Type B pancreatic cell (in vitro differentiated cells): ENCODE results near the gene ZNG1A. TPM values are rescaled to one million over a fixed set of nuclear protein-coding genes. Genes with fewer than 3 reads are reported as not detected.
"Not testable (repeated sequence)": the region's sequence is repeated elsewhere in the genome, so short reads cannot be mapped to it uniquely, and the experiment has no call there.

Experiments
- DNase-seq: peaks from one replicate; pipeline ENCODE4 v3.0.0; 2021; ENCODE audit warnings: mixed read lengths; ENCODE audit not compliant: unreplicated experiment; ENCODE audit errors: extremely low spot score
- H3K27ac Mint-ChIP-seq: 2 replicates; pipeline ENCODE4 v1.8.0; 2021; ENCODE audit warnings: mild to moderate bottlenecking, mixed read lengths
- H3K27me3 Mint-ChIP-seq: 2 replicates; pipeline ENCODE4 v1.8.0; 2021; ENCODE audit warnings: mixed read lengths
- H3K36me3 Mint-ChIP-seq: 2 replicates; pipeline ENCODE4 v1.8.0; 2021; ENCODE audit warnings: mixed read lengths
- H3K4me1 Mint-ChIP-seq: one replicate; pipeline ENCODE4 v1.8.0; 2021; ENCODE audit warnings: mixed read lengths; ENCODE audit not compliant: unreplicated experiment
- H3K4me3 Mint-ChIP-seq: 2 replicates; pipeline ENCODE4 v1.8.0; 2021; ENCODE audit warnings: mild to moderate bottlenecking, mixed read lengths
- H3K9me3 Mint-ChIP-seq: 2 replicates; pipeline ENCODE4 v1.8.0; 2021; ENCODE audit warnings: mixed read lengths
- total RNA-seq: library from RNA; stranded (reverse); gene quantifications from 2 replicates; pipeline ENCODE4 v1.2.1, GENCODE V29; 2021; ENCODE audit warnings: low replicate concordance

Gene ZNG1A
- total RNA-seq, 1 donor from 2014 or later = 29.2 TPM

DNA sequence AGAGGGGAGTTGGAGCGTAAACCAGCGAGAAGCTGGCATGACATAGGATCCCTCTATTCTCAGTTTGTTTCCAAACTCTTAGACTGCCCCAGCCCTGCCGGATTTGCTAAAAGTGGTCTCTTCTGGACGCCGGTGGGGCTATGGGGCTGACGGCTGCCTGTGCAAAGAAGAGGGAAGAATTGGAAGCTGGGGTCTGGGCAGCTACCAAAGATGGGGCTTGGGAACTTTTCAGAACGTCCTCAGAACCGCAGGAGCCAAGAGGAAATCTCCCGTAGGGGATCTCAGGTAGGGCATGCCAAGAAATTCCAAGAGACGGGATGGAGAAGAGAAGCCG lies 63.8 kb downstream of the ZNG1A start:
- not testable (repeated sequence) for H3K9me3 Mint-ChIP-seq, H3K4me1 Mint-ChIP-seq, DNase-seq, H3K36me3 Mint-ChIP-seq
- Mint-ChIP-seq H3K27ac (peak overlapping the region; percentile 20), H3K27me3 (peaks cover 60% of the 10 kb centered on the region), H3K4me3 (peak overlapping the region; percentile 75)

DNA sequence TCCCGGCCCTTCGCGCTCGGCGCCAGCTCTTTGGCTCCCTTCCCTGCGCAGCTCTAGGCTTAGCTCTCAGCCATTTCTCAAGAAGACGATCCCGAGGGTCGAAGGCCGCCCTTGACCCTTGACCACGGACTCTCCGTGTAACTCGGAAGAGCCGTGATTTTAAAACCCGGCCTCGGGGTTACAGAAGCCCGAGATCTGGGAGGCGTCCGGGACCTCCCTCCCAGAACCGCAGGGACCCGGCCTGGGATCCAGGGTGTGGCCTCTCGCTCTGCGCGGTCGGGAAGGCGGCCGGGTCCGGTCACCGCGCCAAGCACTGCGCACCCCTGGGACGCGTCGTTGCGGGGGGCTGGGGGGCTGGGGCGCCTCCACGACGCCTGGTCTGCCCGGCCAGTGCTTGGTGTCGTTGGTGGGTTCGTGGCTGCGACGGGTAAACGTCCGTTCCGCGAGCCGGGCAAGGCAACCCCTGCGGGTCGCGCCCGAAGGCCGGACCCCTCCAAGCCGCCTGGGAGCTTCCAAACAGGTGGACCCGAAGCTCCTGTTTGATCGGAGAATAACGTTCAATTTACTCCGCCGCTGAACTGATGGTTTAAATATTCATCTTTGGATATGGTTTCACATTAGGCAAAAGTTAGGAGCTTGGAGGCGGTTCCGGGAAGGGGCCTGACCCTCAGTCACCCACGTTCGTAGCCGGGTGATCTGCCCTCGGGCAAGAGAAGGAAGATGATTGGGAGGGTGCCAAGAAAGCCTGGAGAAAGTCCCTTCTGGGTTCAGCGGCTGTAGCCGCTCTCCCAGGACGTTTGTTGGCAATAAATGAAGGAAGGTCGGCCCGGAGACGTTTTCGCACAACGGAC lies 64.4 kb downstream of the ZNG1A start:
- H3K27ac Mint-ChIP-seq = peak overlapping the region; percentile 20
- H3K4me1 Mint-ChIP-seq, H3K9me3 Mint-ChIP-seq, DNase-seq, H3K36me3 Mint-ChIP-seq: not testable (repeated sequence)
- peak overlapping the region; percentile 77 for H3K4me3 Mint-ChIP-seq
- H3K27me3 Mint-ChIP-seq = peaks cover 65% of the 10 kb centered on the region

DNA sequence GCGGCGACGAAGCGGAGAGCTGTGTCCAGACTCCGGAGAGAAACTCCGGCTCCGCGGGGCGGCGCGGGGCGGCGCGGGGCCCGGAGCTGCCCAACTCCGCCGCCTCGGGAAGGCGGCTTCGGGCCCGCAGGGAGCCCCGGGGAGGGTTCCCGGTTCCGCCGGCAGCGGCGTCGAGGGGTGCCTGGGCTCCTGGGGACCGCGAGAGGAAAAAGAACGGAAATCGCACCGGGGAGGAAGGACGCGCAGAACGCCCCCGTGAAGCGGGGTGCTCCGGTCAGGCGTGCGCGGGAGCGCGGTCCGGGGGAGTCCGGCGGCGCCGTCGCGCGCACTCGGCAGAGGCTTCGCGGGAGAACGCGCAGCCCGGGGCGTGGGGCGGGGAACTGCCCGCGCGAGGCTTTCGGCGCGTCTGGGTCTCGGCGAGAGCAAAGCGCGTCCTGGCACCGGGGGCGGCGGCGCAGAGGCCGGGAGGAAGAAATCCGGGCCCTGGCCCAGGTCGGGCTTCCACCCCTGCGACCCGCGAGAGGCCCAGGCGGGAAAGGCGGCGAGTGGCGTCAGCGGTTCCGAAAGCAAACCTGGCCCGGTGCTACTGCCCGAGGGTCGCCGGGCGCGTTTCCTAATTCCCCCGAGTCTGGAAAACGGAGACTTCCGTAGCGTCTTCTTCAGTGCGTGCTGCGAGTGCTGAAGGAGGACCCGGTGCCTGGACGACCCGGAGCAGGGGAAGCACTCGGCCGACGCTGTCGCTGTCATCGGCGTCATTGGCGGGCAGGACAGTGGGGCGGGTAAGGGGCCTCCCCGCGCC lies 65.2 kb downstream of the ZNG1A start:
- H3K27ac Mint-ChIP-seq, H3K4me1 Mint-ChIP-seq, DNase-seq, H3K36me3 Mint-ChIP-seq, H3K9me3 Mint-ChIP-seq: not testable (repeated sequence)
- H3K4me3 Mint-ChIP-seq = peak overlapping the region; percentile 77
- H3K27me3 Mint-ChIP-seq = peaks cover 71% of the 10 kb centered on the region

DNA sequence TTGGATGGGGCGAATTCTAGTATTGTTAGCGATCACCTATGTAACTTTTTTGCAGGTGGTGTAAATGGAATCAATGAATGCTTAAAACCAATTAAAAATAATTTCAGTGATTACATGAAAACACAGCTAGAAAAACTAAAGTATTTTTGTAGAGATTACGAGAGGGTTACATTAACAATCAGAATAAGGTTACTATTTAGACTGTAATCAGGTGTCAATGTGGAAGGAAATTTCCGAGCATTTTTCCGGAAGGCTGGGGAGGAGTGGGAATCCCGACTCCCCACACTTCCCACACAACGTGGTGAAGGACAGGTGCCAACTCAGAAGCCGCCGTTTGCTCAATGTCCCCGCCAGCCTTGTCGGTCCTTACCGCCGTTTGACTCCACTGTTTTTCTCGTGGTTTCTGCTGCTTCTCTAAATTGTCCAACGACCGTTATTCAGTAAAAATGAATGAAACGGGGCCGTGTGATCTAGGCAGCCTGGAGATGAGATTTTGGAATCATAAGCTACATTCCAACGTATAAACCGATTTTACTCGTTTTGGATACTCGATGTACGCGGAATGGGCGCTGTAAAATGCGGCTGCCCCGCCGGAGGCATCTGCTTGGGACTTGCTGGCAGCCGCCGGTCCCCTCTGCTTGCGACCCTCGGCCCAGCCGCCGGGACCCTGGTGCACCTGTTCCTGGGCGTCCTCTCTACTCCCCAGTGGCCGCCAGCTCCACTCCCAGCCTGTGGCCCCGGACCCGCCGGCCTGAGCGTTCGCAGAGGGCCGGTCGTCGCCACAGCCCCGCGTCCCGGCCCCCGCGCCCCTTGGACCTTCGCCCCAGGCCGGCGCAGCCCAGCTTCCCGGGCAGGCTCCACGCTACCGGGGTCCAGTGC lies 66.0 kb downstream of the ZNG1A start:
- H3K27me3 Mint-ChIP-seq = peaks cover 71% of the 10 kb centered on the region
- DNase-seq, H3K36me3 Mint-ChIP-seq, H3K9me3 Mint-ChIP-seq, H3K27ac Mint-ChIP-seq, H3K4me1 Mint-ChIP-seq: not testable (repeated sequence)
- peak overlapping the region; percentile 65 for H3K4me3 Mint-ChIP-seq

DNA sequence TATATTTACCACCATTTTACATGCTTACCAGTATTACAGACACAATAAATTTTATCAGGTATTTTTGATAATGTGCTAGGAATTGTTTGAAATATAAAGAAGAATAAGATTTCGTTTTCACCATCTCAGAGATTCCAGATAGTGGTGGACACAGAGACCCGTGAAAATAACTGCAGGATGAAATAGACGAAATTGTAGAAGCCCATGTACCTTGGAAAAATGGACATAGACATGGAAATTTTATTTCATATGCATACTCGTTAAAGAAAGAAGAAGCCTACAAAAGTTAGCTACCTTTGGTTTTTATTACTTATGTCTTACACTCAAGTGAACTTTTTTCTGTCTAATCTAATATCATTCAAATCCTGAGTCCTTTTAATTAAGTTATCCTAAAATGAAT lies 68.2 kb downstream of the ZNG1A start:
- not testable (repeated sequence) for H3K27ac Mint-ChIP-seq, H3K9me3 Mint-ChIP-seq, DNase-seq, H3K4me1 Mint-ChIP-seq, H3K4me3 Mint-ChIP-seq, H3K36me3 Mint-ChIP-seq
- peaks cover 69% of the 10 kb centered on the region for H3K27me3 Mint-ChIP-seq

DNA sequence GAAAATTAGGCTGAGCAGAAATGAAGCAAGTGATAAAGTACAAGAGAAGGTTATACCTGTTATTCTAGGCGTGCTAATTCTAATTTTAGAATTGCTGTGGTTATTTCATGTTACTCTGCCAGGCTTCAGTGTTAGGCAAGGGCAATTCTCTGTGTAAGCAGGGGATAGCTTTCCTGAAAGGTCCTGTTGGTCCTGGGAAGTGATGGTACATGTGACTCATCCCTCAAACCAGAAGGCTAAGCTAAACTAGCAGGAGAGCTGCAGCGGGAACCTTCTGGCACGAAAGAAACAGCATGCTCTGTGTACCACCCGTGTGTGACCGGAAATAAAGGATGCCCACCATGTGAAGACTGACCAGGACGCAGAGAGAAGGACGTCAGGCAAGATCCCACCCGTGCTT lies 69.3 kb downstream of the ZNG1A start:
- H3K27ac Mint-ChIP-seq, H3K4me1 Mint-ChIP-seq, H3K9me3 Mint-ChIP-seq, DNase-seq, H3K4me3 Mint-ChIP-seq, H3K36me3 Mint-ChIP-seq: not testable (repeated sequence)
- peaks cover 63% of the 10 kb centered on the region for H3K27me3 Mint-ChIP-seq

DNA sequence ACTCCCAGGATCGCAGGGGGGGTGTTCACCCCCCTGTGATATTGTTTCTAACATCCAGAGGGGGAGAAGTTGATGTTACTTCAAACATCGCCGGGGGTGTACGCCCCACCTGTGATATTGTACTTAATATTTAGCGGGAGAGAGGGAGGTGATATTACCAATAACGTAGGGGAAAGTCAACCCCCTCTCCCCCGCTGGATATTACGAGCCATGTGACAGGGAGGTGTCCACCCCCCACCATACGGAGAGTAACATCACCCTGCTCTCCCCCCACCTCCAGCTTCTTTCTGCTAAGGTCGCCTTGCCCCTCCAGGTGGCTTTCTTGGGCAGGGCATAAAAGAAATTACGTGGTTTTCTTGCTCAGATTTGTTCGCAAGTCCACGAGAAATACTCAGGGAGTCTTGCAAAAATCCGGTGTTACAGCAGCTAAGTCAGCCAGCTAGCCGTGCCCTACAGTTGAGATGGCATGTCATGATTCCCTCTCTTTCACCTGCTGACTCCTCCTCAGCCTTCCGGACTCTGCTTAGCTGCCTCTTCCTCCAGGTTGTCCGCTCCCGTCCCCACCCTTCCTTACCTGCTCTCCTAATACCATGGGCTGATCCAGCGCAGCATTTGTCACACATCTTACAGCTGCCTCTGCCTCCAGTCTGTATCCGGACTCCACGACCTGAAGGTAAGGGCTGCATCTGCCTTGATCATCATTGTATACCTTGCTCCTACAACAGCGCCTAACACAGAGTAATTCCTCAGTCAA lies 69.9 kb downstream of the ZNG1A start:
- not testable (repeated sequence) for DNase-seq, H3K27ac Mint-ChIP-seq, H3K4me1 Mint-ChIP-seq, H3K36me3 Mint-ChIP-seq, H3K9me3 Mint-ChIP-seq, H3K4me3 Mint-ChIP-seq
- peaks cover 64% of the 10 kb centered on the region for H3K27me3 Mint-ChIP-seq

DNA sequence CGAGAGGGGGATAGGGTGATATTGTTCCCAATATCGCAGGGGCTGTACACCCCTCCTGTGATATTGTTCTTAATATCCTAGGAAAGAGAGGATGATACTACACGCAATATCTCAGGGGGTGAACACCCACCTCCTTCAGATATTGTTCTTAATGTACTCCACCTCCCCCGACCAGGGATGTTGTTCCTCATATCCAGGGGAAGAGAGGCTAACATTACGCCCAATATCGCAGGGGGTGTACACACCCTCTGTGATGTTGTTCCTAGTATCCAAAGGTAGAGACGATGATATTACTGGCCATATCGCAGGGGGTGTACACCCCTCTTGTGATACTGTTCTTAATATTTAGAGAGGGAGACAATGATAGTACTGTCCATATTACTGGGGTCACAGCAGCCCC lies 72.9 kb downstream of the ZNG1A start:
- H3K4me3 Mint-ChIP-seq, H3K27ac Mint-ChIP-seq, H3K9me3 Mint-ChIP-seq, H3K36me3 Mint-ChIP-seq, DNase-seq, H3K4me1 Mint-ChIP-seq: not testable (repeated sequence)
- peaks cover 62% of the 10 kb centered on the region for H3K27me3 Mint-ChIP-seq

DNA sequence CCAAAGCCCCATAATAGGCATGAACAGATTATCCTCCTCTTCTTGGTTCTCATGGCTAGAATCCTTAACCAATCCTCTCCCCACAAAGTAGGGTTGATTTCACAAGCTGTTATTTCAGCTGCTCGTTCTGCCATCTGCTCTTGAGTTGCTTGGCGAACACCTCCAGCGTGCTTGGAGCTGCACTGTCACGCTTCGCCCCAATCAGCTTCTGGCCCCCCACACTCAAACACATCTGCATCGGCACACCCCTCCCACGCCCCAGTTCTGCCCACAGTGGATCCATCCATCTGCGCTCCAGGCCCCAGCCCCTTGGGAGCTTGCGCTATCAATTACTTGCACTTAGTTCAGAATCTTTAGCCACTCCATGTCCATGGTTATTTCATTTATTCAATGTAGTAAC lies 78.4 kb downstream of the ZNG1A start:
- H3K4me3 Mint-ChIP-seq, H3K36me3 Mint-ChIP-seq, H3K27ac Mint-ChIP-seq, H3K4me1 Mint-ChIP-seq, H3K9me3 Mint-ChIP-seq, DNase-seq: not testable (repeated sequence)
- H3K27me3 Mint-ChIP-seq = peaks cover 24% of the 10 kb centered on the region

DNA sequence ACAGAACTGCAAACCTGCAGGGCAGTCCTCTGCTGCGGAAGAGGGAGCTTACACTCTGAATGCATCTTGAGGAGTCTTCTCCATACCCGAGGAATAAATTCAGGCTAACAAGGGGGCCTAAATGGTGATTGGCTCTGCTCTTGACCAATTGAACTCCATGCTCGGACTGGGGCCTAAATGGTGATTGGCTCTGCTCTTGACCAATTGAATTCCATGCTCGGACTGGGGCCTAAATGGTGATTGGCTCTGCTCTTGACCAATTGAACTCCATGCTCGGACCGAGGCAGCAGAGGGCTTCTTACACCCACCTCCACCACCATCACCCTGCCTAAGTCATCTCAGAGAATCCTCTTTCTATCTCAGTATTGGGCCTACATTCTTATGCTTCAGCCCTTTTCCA lies 79.0 kb downstream of the ZNG1A start:
- DNase-seq, H3K27ac Mint-ChIP-seq, H3K4me1 Mint-ChIP-seq: not testable (repeated sequence)

DNA sequence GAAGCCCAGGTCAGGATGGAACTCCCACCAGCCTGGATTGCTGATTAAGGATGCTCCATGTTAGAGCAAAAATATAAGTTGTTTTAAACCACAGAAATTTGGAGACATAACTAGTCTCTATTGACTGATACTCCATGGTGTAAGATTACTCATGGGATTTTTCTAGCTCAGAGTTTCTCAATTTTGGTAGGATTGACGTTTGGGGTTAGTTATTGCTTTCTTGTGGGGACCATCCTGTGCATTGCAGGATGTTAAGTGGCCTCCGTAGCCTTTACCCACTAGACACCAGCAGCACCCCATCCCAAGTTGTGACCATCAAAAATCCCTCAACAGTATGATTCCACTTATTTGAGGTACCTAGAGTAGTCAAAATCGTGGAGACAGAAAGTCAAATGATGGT lies 80.1 kb downstream of the ZNG1A start:
- peaks cover 17% of the 10 kb centered on the region for H3K27me3 Mint-ChIP-seq
- H3K27ac Mint-ChIP-seq, DNase-seq, H3K36me3 Mint-ChIP-seq, H3K9me3 Mint-ChIP-seq, H3K4me3 Mint-ChIP-seq, H3K4me1 Mint-ChIP-seq: not testable (repeated sequence)

More for the DNA sequence above, 79.0 kb downstream of the ZNG1A start:
- peaks cover 25% of the 10 kb centered on the region for H3K27me3 Mint-ChIP-seq
- not testable (repeated sequence) for H3K36me3 Mint-ChIP-seq, H3K9me3 Mint-ChIP-seq, H3K4me3 Mint-ChIP-seq

DNA sequence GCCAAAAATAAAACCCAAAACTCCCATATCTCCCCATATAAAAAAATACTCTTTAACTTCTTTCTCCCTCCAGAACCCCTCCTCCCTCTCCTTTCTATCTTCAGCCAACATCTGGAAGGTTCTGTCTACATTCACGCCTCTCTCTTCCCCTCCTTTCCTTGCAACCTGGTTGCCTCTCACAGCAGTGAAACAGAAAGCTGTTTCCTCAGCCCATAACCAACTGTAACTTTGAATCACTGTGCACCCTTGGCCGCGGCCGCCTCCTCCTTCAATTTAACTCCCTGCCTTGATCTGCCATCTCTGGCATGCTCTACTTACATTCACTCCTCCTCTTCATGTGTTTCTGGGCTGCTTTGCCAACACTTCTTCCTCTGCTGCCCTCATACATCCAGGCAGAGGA lies 83.9 kb downstream of the ZNG1A start:
- H3K4me3 Mint-ChIP-seq, H3K36me3 Mint-ChIP-seq, H3K9me3 Mint-ChIP-seq, H3K27ac Mint-ChIP-seq, DNase-seq, H3K4me1 Mint-ChIP-seq, H3K27me3 Mint-ChIP-seq: not testable (repeated sequence)

DNA sequence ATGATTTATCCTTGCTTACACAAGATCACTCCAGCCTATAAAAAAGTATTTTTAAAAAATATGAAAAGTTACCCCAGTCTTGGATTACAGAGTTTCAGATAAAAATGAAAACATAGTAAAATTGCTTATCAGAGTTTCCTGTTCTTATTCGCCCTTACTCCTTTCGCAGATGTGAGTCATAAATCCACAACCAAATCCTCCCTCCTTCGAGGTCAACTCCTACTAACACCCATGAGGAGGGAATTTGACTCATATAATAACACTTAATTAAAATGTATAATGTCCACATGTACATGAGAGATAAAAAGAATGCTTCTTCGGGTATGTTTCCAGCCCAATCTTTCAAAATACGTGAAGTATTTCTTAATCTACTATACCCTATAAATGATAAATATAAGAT lies 84.5 kb downstream of the ZNG1A start:
- not testable (repeated sequence) for H3K9me3 Mint-ChIP-seq, H3K4me1 Mint-ChIP-seq, H3K27me3 Mint-ChIP-seq, H3K36me3 Mint-ChIP-seq, H3K27ac Mint-ChIP-seq, DNase-seq, H3K4me3 Mint-ChIP-seq
